Activated naive CD8-positive, alpha-beta T cell (primary cell): ENCODE results near the gene MYB.
"Not testable (repeated sequence)": the region's sequence is repeated elsewhere in the genome, so short reads cannot be mapped to it uniquely, and the experiment has no call there.

Experiments
- H3K27ac Mint-ChIP-seq: one replicate; pipeline ENCODE4 v1.8.0; 2021; ENCODE audit warnings: mixed read lengths
- H3K27me3 Mint-ChIP-seq: one replicate; pipeline ENCODE4 v1.8.0; 2021; ENCODE audit warnings: mixed read lengths
- H3K36me3 Mint-ChIP-seq: one replicate; pipeline ENCODE4 v1.8.0; 2021; ENCODE audit warnings: mixed read lengths
- H3K4me1 Mint-ChIP-seq: one replicate; pipeline ENCODE4 v1.8.0; 2021; ENCODE audit warnings: low read depth, mixed read lengths
- H3K4me3 Mint-ChIP-seq: one replicate; pipeline ENCODE4 v1.8.0; 2021; ENCODE audit warnings: mild to moderate bottlenecking, mixed read lengths
- H3K9me3 Mint-ChIP-seq: one replicate; pipeline ENCODE4 v1.8.0; 2021; ENCODE audit warnings: low read depth, mixed read lengths

Gene MYB

GRCh38 chr6:135233686-135234491, 52.8 kb downstream of the MYB start:
- no peak overlapping the region for H3K27ac Mint-ChIP-seq

DNA sequence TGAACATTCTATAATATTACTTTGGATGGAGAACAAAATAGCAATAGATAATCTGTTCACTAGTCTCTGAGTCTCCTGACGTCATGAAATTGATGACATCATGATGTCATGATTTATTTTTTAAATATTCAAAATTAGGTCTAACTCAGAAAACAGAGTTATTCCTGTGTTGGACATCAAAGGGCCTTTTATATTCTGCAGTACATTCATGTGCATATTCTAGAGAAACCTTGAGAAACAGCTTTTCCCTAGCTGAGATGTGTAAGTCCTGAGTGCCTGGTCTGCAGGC, 53.3 kb downstream of the MYB start:
- peaks cover 1% of the 10 kb centered on the region for H3K27me3 Mint-ChIP-seq
- peaks cover 5% of the 10 kb centered on the region for H3K4me1 Mint-ChIP-seq
- H3K4me3 Mint-ChIP-seq, result no peak overlapping the region
- no peak overlapping the region for H3K27ac Mint-ChIP-seq
- no peaks in the 10 kb centered on the region for H3K9me3 Mint-ChIP-seq
- no peaks in the 10 kb centered on the region for H3K36me3 Mint-ChIP-seq

More at GRCh38 chr6:135233686-135234491, 52.8 kb downstream of the MYB start:
- Mint-ChIP-seq H3K9me3 (no peaks in the 10 kb centered on the region), H3K4me1 (peaks cover 5% of the 10 kb centered on the region), H3K27me3 (peaks cover 1% of the 10 kb centered on the region), H3K4me3 (no peak overlapping the region), H3K36me3 (no peaks in the 10 kb centered on the region)

DNA sequence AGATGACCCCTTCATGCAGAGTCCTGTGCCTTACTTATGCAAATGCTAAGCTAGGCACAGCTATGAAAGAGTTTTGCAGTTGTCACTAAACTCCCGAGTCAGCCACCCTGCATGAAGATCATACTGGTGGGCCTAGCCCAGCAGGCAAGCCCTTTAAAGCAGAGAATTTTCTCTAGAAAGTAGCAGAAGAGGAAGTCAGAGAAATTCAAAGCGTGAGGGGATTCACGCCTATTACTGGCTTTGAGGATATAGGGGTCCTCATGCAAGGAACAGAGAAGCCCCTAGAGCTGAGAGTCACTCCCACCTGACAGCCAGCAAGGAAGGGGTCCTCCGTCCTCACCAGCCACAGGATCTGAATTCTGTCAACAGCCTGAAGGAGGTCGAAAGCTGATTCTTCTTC, 54.6 kb downstream of the MYB start:
- H3K4me3 Mint-ChIP-seq, result no peak overlapping the region
- H3K27ac Mint-ChIP-seq, result no peak overlapping the region
- no peaks in the 10 kb centered on the region for H3K9me3 Mint-ChIP-seq
- peaks cover 1% of the 10 kb centered on the region for H3K27me3 Mint-ChIP-seq
- peaks cover 5% of the 10 kb centered on the region for H3K4me1 Mint-ChIP-seq
- H3K36me3 Mint-ChIP-seq, result no peaks in the 10 kb centered on the region

GRCh38 chr6:135236319-135236718, 55.2 kb downstream of the MYB start:
- H3K27ac Mint-ChIP-seq, result no peak overlapping the region

DNA sequence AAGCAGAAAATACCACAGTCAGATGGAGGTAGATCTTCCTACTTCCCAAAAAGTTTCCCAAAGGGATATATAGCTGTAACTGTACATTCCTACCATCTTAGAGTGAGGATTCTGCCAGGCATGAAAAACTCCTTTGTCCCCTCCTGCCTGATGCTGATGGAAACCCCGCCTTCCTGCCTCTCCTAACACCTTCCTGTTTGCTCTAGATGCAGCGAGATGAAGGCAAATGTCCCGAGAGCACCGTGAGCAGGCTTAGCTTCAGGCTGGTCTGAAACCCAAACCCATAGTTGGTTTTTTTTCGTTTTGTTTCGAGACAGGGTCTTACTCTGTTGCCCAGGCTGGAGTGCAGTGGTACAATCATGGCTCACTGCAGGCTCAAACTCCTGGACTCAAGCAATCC, 55.6 kb downstream of the MYB start:
- Mint-ChIP-seq H3K27ac (no peak overlapping the region), H3K4me1 (peaks cover 5% of the 10 kb centered on the region), H3K27me3 (peaks cover 1% of the 10 kb centered on the region), H3K36me3 (no peaks in the 10 kb centered on the region), H3K9me3 (no peaks in the 10 kb centered on the region), H3K4me3 (no peak overlapping the region)

More at GRCh38 chr6:135236319-135236718, 55.2 kb downstream of the MYB start:
- Mint-ChIP-seq H3K36me3 (no peaks in the 10 kb centered on the region), H3K27me3 (peaks cover 1% of the 10 kb centered on the region), H3K4me3 (no peak overlapping the region), H3K9me3 (no peaks in the 10 kb centered on the region), H3K4me1 (peaks cover 5% of the 10 kb centered on the region)

GRCh38 chr6:135240711-135241110, 59.6 kb downstream of the MYB start:
- Mint-ChIP-seq H3K36me3 (no peaks in the 10 kb centered on the region), H3K4me3 (no peak overlapping the region), H3K4me1 (peaks cover 5% of the 10 kb centered on the region), H3K9me3 (no peaks in the 10 kb centered on the region), H3K27me3 (peaks cover 1% of the 10 kb centered on the region), H3K27ac (no peak overlapping the region)

GRCh38 chr6:135243871-135244796, 63.0 kb downstream of the MYB start:
- Mint-ChIP-seq H3K4me1 (no peaks in the 10 kb centered on the region), H3K27me3 (no peaks in the 10 kb centered on the region)

DNA sequence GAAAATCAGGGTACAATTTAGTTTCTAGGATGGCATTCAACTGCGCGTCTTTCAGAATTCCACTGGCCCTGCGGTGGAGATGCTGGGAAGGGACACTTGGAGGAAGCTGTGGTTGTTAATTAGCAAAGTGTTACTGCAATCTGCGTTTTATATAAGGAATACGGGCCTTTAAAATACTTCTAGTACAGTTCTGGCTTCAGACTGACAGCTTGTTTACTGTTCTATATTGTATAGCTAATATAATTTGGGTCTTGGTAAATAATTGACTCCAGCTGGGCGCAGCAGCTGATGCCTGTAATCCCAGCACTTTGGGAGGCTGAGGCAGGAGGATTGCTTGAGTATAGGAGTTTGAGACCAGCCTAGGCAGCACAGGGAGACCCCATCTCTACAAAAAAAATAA, 63.7 kb downstream of the MYB start:
- no peaks in the 10 kb centered on the region for H3K9me3 Mint-ChIP-seq
- H3K27ac Mint-ChIP-seq, result no peak overlapping the region
- H3K4me3 Mint-ChIP-seq, result no peak overlapping the region
- H3K27me3 Mint-ChIP-seq, result no peaks in the 10 kb centered on the region
- no peaks in the 10 kb centered on the region for H3K4me1 Mint-ChIP-seq
- H3K36me3 Mint-ChIP-seq, result no peaks in the 10 kb centered on the region

More at GRCh38 chr6:135243871-135244796, 63.0 kb downstream of the MYB start:
- Mint-ChIP-seq H3K4me3 (no peak overlapping the region), H3K27ac (no peak overlapping the region), H3K9me3 (no peaks in the 10 kb centered on the region), H3K36me3 (no peaks in the 10 kb centered on the region)

DNA sequence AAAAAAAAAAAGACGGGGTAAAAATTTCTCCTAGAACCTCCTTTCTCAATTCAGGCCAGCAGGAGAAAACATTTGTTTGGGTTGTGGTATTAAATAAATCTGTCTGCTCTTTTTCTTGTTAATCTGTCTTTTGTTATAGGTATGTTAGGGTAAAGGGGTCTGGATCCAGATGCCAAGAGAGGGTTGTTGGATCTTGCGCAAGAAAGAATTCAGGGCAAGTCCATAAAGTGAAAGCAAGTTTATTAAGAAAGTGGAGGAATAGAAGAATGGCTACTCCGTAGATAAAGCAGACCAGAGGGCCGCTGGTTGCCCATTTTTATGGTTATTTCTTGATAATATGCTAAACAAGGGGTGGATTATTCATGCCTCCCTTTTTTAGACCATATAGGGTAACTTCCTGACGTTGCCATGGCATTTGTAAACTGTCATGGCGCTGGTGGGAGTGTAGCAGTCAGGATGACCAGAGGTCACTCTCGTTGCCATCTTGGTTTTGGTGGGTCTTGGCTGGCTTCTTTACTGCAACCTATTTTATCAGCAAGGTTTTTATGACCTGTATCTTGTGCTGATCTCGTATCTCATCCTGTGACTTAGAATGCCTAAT, 65.4 kb downstream of the MYB start:
- not testable (repeated sequence) for H3K4me3 Mint-ChIP-seq, H3K27me3 Mint-ChIP-seq, H3K9me3 Mint-ChIP-seq, H3K27ac Mint-ChIP-seq, H3K4me1 Mint-ChIP-seq, H3K36me3 Mint-ChIP-seq

- H3K27me3 Mint-ChIP-seq, result no peaks in the 10 kb centered on the region
Observed at GRCh38 chr6:135250234-135250633, 69.1 kb downstream of the MYB start.

DNA sequence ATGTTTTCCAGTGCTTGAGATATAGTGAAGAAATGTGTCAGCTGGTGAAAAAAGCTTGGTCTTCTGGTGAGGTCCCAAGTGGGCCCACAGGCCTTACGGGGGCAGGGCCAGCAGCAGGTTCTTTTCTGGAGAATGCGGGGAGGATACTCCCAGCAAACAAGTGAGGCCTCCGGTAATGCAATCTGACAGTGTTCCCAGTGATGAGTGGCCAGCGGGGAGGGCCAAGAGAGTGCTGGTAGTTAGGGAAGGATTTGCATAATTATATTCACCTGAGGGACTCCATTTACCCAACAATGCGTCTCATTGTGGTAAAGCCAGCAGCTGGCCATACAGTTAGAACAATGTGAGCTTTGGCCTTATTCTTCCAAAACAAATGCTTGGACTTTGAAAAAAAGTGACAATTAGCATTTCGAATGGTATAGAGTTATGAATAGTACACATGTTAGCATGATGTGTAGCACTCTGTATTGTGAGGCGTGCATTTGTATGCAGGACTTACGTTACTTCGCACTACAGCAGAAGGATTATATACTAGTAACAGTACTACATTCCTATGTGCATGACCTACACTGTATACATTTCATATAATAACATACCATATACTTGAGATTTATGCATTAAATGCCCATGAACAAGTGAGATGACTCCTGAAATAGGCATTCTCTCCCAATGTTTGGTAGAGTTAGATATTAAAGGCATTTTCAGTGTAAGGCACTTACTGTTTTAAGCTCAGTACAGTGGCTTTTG, 69.8 kb downstream of the MYB start:
- Mint-ChIP-seq H3K4me3 (no peak overlapping the region), H3K36me3 (no peaks in the 10 kb centered on the region), H3K27ac (no peak overlapping the region), H3K9me3 (no peaks in the 10 kb centered on the region), H3K27me3 (no peaks in the 10 kb centered on the region), H3K4me1 (peaks cover 2% of the 10 kb centered on the region)

More at GRCh38 chr6:135250234-135250633, 69.1 kb downstream of the MYB start:
- Mint-ChIP-seq H3K27ac (no peak overlapping the region), H3K4me1 (peaks cover 2% of the 10 kb centered on the region), H3K36me3 (no peaks in the 10 kb centered on the region), H3K4me3 (no peak overlapping the region), H3K9me3 (no peaks in the 10 kb centered on the region)

DNA sequence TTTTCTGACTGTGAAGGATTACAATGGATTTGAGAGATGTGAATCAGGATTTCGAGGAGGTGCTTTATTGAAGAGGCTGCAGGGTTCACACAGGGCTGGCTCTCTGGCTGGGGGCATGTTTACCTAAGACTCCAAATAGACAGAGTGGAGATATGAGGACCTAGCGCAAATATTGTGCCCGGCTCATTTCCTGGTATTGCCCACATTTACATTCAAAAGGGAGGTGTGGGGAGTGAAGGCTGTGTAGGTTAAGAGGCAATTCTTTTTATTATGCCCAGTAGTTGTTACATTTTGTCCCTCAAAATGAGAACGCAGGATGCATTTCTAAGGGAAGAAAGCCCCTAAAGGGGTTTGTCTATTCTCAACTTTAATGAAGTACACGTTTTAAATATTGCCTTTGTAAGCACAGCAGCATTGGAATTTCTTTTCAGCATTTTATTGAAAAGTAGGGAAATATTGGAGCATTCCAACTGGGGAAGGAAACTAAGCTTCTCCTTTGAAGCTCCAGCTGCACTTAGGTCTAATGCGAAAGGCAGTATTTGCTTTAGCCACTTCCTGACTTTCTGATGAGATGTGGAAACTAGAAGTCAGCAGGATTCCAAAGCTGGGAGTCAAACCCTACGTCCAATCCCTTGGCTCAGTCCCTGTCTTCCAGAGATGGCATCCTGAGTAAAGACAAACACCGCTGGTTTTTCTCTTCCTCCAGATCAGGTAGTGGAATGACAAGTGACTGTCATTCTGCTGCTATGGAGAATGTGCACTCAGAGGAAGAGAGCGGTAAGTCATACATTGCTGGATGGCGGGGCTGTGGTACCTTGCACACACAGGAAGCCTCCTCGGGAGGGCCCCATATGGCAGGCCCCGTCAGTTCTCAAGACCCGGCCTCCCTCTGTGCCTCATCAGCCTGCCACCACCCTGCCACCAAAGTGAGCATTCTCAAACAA, 70.7 kb downstream of the MYB start:
- Mint-ChIP-seq H3K27me3 (no peaks in the 10 kb centered on the region), H3K27ac (no peak overlapping the region), H3K36me3 (no peaks in the 10 kb centered on the region)

DNA sequence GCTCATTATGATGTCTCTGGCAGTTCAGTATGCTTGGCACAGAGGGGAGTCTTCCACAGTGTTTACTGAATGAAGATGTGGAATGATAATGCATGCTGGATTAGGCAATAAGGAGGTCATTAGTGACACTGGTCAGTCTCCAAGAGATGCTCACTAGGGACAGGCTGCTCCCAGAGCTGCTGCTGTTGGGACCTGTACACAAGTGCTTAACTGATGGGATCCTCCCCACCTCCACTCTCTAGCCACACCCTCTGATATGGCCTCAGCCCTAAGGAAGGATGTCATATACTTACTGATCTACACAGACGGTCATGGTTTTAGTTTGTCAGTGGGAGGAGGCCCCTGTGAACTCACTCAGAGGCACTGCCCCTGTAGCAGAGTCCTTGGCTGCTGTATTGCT, 73.4 kb downstream of the MYB start:
- peaks cover 2% of the 10 kb centered on the region for H3K4me1 Mint-ChIP-seq
- no peaks in the 10 kb centered on the region for H3K9me3 Mint-ChIP-seq

More for the DNA sequence above, 70.7 kb downstream of the MYB start:
- Mint-ChIP-seq H3K4me1 (peaks cover 2% of the 10 kb centered on the region), H3K9me3 (no peaks in the 10 kb centered on the region), H3K4me3 (no peak overlapping the region)

GRCh38 chr6:135256866-135257265, 75.8 kb downstream of the MYB start:
- no peak overlapping the region for H3K4me3 Mint-ChIP-seq
- no peaks in the 10 kb centered on the region for H3K27me3 Mint-ChIP-seq
- no peaks in the 10 kb centered on the region for H3K9me3 Mint-ChIP-seq
- H3K4me1 Mint-ChIP-seq, result no peaks in the 10 kb centered on the region
- H3K36me3 Mint-ChIP-seq, result no peaks in the 10 kb centered on the region
- H3K27ac Mint-ChIP-seq, result no peak overlapping the region

More for the DNA sequence above, 73.4 kb downstream of the MYB start:
- H3K36me3 Mint-ChIP-seq, result no peaks in the 10 kb centered on the region
- no peak overlapping the region for H3K4me3 Mint-ChIP-seq
- no peaks in the 10 kb centered on the region for H3K27me3 Mint-ChIP-seq
- no peak overlapping the region for H3K27ac Mint-ChIP-seq
